ENCODE results near the gene SSBP3.

SSBP3 gene

DNA sequence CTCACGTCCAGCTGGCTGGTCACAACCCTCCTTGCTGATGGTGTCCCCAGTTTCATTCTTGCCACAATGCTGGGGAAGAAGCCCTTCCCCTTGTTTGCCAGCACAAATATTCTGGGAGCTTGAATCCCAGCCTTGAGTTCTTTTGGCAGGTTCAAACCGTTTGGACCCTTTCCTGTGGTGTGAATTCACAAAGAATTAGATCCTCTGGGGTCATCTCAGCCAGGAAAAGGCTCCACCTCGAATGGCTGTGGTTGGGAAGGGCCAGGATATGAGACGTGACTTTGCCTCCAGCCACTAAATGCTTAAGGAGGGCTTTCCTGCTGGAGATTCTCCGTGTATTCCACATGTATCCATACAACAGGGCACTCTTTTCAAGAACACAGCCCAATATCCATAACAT, 139.3 kb downstream of the SSBP3 start:
- no peak for DNase-seq (ENCODE audit: low read depth in 2 of 2)

DNA sequence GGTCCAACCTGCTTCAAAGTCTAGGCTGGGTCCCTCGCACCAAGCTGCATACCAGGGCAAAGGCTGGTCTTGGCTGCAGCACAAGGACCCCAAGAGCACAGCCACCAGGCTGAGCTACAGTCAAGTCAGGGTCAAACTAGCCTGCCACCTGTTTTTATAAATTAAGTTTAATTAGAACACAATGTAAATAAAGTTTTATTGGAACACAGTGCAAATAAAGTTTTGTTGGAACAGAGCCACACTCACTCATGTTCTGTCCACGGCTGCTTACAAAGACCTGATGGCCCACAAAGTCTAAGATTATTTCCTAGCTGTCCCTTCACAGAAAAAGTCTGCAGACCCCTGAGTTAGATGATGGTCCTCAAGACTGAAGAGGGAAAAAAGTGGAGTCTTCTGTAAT, 140.0 kb downstream of the SSBP3 start:
- no peak for DNase-seq (ENCODE audit: low read depth in 2 of 2)

DNA sequence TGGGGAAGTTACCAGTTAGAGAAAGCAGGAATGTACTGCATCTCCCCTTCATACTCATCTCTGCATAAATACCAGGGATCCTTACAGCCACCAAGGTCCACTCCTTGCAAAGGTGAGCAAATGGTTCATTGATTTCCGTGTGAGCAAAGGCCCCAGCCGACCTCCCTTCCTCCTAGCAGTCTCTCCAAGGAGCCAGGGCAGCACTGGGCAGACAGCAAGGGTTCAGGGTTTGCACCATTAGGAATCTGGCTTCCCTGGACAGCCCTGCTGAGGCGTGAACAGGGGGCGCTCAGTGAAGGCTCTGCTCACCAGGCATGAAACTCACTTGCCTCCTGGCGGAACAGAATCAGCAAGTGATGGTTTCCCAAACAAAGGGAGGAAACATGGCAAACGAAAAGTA, 140.5 kb downstream of the SSBP3 start:
- no peak for DNase-seq (ENCODE audit: low read depth in 2 of 2)

DNA sequence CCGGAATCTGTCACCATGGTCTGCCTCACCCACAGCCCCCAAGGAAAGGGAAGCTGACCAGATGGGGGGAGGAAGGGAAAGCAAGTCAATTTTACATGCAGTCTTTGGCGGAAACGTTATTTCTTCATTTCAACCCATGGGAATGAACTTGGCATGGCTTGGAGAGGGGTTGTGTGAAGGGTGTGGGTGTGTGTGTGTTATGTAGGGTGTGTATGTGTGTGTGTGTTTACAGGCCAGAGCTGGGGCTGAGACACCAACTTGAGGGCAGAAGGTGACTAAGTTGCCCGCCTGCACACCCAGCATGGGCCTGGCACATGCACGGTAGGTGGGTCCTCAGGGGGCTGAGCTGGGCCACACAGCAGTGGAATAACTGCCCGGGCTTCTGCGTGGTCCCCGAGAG, 141.1 kb downstream of the SSBP3 start:
- DNase-seq (ENCODE audit: low read depth in 2 of 2) = no peak

DNA sequence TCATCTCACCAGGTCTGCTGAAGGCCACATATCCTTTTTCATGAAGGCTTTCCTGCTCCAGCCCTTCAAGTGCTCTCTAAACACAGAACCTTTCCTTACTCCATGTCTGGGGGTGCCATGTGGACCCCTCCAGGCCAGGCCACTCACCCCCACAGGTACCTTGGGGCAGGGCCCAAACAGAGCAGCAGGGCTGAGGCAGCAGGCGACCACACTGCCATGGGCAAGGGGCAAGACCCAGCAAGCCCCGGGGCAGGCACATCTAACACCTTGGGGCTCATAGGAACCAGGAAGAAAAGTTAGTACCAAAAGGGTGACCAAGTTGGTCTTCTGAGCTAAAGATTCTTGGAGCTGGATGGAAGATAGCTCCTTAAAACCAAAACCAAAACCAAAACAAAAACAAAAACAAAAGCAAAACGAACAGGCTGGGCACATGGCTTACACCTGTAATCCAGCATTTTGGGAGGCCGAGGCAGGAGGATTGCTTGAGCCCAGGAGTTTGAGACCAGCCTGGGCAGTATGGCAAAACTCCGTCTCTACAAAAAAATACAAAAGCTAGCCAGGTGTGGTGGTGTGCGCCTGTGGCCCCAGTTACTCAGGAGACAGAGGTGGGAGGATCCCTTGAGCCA, 142.5 kb downstream of the SSBP3 start:
- DNase-seq (ENCODE audit: low read depth in 2 of 2) = no peak

DNA sequence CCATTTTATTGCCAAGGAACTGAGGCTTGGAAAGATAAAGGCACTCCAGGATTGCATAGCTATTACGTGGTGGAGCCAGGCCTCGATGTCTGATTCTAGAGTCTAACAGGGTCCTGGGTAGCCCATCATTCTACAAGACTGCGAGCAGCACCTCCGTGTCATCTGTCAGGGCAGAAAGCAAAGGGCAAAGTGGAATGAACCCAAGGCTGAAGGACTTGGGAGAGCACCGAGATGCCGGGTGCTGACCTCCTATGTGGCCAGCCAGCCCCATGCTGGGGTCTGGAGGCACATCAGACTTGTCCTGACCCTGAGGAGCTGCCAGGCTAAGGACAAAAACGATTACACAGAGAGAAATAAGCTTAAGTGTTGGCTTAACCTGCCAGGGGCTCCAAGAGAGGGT, 143.9 kb downstream of the SSBP3 start:
- DNase-seq (ENCODE audit: low read depth in 2 of 2) = no peak

DNA sequence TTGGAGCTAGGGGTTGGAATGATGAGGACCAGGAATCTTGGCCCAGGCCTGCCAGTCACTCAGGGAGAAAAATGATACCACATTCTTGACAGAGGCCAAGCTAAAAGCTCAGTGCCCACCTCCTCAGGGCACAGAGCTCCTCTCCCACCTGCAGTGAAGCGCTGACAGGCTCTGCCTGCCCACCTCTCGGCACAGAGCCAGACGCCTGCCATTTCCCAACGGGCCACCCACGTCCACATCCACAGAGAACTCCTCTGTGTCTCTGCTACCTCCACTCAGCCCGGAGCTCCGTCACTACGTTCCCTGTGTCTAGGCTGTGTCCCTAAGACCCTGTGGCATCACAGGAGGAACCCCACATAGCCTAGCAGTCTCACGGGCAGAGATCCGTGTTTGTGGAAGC, 145.4 kb downstream of the SSBP3 start:
- no peak for DNase-seq (ENCODE audit: low read depth in 2 of 2)

DNA sequence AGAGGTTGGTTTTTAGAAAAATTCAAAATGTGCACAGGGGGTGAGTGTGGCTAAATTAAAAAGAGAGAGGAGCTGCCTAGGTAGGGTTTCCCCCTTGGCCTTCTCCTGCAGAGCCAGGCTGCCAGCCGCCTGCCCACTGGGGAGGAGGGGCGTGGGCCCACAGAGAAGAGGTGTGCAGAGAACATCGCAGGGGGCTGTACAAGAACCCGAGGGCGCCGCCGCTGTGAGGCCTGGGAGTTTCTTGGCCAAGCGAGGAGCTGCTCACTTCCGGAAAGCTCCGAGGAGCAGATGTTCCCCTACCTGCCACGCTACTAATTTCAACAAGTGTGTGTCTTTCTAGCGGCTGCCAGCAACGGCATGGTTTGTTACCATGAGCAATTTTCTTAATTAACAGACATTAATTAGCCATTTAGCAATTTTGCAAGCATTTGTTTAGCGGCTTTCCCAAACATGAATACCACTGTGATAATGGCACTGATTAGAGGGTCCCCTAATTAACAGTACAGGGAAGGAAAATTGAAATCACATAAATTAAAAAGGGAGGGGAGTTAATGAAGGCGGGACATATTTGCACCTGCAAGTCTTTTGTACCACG, 146.6 kb downstream of the SSBP3 start:
- DNase-seq (ENCODE audit: low read depth in 2 of 2) = no peak

DNA sequence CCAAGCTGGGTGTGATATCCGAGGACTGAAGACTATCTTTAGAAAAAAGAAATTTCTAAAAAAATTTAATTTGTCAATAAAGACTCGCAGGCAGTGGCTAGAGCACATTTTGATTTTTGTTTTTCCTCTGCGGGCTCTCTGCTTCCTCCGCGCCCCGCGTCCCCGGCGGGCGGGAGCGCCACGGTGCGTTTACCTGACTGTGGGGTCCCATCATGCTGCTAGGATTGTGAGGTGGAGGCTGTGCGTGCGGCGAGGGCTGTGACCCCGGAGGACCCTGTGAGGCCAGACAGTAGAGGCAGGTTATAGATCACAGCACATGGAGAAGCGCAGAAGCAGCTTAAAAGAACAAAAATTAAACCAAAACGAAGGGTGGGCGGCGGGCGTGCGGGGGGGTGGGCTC, 148.3 kb downstream of the SSBP3 start:
- DNase-seq (ENCODE audit: low read depth in 2 of 2) = no peak

DNA sequence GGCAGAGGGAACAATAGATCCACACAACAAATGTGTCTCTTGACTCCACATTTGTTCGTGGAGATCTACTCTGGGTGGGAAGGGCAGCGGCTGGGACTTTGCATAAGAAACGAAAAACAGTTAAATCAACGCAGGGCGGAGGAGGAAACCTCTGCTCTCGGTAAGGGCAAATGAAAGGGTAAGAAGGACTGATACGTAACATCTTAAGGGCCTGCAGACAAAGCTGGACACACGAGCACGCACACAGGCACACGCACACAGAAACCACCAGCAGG, 148.9 kb downstream of the SSBP3 start:
- no peak for DNase-seq (ENCODE audit: low read depth in 2 of 2)

DNA sequence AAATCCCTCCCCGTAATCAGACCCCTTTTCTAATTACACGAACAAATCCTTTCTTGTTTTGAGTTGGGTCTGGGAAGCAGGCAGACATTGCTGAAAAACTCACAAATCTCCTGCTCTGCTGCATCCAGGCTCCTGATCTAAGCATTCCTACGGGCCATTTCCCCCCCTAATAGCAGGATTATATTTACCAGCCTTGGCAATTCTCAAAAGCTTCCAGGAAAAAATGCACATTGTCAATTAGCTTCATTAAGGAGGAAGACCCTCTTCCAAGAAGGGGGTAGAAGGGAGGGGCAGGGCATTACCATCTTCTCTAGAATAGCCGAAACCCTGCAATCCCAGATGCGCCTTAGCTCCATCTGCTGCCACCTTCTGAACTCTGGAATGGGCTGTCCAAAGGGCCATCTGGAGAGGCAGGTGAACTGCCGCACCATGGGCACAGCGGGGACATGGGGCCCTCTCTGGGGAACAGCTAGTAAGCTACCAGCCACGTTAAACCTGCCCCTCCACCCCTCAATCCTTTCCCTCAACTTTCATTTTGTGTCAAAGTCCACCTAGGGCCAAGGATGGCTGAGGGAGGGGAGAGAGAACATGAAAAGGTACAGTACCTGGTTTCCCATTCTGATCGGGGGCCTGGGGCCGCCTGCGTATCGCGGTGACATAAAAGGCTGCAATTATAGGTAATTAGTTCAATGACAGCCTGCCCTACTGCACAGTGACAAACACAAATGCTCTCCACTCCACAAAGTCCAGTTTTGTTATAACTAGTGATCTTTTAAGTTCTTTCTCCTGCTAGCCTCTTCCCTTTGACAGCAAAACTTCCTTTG, 149.5 kb downstream of the SSBP3 start:
- no peak for DNase-seq (ENCODE audit: low read depth in 2 of 2)

DNA sequence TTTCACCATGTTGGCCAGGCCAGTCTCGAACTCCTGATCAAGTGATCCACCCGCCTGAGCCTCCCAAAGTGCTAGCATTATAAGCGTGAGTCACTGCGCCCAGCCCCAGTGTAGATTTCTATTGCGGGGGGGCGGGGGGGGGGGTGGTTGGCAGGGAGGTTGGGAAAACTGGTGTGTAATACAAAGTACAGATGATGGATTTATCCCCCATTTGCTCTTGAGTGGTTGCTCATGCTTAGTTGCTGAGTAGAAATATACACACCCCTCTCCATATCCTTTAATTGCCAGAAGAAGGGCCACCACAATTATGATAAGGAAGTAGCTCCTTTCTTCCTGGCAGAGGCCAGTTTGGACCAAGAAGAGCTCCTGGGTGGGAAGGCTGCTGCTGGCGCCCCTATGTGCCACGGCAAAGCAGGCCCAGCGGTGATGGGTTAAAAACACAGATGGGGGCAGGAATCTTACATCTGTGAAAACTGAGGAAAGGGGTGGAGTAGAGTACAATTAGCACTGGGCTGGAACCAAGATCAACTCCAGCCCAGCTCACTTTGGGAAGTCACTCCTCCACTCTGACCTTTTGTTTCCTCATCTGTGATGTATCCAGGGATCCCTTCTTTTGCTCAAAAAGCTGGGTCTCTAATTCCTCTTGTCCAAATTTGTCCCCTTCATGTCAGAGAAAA, 151.0 kb downstream of the SSBP3 start:
- no peak for DNase-seq (ENCODE audit: low read depth in 2 of 2)

DNA sequence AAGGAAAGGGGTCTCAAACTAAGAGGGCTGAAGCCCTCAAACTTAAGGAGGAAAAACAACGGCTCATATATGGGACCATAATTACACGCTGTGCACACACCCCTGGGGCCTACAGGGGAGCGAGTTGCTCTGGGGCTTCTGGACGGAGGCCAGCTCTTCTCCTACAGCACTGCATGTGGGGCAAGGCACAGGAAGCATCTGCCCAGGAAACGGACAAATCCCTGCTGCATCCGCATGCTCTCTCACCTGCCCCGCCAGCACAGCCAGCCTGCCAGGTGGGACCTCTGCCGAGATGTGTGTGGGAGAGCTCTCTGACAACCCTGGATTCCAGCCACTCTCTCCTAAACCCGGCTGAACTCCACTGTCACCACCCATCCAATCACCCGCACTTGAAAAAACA, 152.1 kb downstream of the SSBP3 start:
- DNase-seq (ENCODE audit: low read depth in 2 of 2) = no peak

DNA sequence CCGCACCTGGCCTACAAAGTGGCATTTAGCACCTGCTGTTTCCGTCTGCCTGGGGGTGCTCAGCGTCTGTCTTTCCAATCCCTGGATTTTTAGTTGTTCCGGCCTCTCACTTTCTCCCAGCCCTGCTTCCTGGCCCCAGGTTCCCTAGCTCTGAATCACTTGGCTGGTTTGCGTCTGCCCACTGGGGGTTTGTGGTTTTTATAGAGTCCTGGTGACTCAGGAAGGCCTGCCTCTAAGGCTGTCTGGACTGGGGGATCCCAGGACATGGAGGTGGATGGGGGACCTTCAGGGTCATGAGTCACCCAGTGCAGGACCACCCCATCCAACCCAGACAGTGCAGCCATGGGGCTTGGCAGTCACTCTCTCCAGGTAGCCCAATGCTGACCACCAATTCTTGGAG, 152.7 kb downstream of the SSBP3 start:
- no peak for DNase-seq (ENCODE audit: low read depth in 2 of 2)

DNA sequence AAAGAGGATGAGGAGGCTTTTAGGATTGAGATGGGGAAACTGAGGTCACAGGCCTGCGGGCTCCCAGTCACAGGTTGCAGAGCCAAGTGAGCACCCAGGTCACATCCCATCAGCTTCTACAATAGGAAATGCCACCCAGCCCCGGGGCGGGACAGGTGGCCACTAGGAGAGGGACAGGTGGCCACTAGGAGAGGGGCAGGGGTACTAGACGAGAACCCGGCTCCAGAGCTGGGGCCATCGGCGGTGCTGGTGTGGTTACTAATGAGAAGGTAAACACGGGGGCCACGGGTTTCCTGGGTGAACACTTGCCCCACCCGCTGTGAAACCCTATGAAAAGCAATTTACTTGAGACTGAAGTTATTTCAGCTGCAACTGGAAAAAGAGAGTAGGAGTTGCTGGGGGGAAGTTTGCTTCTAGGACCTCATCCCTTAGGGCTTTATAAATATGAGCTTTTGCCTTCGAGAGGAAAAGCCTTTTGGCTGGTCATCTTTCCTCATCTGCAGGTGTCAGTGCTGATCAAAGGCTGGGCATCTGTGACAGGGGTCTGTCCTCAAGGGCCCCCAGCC, 153.7 kb downstream of the SSBP3 start:
- no peak for DNase-seq (ENCODE audit: low read depth in 2 of 2)

DNA sequence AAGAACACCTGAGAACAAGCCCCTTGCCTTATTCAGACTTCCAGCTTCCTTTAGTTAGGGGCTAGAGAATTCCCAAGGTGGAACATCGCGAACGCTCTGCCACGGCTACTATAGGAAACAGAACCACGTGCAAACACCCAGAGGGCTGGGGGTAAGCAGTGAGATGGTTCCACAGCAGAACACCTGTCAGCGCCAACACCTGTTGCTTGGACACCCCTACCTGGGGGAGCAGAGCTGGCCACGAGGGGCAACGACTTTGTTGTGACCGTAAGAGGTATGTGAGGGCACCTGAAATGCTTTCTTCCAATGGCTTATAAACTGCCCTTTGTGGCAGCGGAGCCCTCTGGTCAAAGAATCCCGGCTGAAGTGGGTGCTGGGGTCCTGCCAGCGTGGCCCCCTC, 155.5 kb downstream of the SSBP3 start:
- DNase-seq (ENCODE audit: low read depth in 2 of 2) = no peak

DNA sequence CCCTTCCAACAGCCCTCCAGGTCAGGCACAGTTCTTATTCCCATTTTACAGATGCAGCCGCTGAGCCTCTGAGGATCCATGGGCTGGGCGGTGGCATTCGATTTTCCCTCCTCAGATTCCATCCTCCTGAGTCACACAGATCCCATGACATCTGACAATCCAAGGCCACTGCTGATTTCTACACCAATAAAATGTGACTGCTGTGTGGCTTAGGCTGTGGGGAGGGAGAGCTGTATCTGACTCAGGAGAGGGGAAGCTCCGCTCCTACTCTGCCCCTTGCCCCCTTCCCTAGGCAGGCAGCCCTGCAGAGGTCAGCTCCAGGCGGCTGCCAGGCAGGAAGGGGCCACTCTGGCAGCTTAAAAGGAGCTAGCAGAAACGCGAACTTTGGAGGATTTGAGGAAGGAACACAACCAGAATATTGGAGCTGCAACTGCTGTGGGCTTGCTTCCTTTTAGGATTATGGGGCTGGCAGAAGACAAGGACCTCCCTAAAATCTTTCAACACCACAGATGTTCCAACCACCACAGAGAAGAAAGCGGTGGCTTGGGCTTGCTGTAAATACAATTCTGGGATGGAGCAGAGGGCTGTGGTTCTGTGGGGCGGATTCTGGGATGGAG, 156.3 kb downstream of the SSBP3 start:
- no peak for DNase-seq (ENCODE audit: low read depth in 2 of 2)

DNA sequence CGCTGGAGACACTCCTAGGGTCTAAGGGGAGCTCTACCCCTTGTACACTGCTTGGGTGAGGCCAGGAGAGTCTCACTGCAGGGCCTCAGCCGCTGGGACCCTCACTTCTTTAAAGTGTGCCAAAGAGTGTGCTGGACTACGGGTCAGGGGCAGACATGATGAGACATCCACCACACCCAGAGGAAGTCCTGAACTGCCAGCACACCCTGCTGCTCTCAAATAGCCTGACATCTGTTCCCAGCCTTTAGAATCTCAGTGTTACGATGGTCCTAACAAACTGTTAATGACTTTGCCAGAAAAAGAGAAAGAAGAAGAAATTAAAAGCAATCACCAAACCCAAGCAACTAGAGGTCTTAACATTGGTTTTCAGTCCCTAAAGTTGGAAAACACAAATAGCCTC, 157.2 kb downstream of the SSBP3 start:
- DNase-seq (ENCODE audit: low read depth in 2 of 2) = no peak

DNA sequence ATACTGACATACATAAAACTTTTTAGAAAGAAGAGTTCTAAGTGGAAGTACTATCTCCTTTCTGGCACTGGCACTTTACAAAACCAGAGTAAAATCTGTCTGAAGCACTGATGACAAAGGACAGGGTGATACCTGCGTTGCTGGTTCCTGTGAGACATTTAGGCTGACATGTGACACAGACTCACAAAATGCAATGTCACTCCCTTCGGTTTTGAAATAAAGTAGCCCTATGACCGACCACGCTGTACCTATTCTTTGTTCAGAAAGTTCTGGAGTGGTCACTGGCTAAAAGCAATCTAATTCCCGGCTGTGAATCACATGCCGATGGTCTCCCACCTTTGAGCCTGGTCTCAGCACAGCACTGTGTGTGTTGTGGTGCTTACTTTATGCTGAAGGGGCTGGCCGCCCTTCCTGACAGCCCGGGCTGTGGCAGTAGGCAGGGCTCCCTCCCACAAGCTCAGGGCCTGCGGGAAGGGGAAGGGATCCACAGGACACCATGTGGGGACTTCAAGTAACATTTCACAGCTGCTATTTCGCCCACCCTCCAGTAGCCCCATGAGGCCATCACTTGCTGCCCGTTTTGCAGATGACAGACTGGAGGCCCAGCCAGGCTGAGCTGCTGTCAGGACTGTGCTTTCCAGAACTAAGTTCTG, 158.2 kb downstream of the SSBP3 start:
- no peak for DNase-seq (ENCODE audit: low read depth in 2 of 2)

DNA sequence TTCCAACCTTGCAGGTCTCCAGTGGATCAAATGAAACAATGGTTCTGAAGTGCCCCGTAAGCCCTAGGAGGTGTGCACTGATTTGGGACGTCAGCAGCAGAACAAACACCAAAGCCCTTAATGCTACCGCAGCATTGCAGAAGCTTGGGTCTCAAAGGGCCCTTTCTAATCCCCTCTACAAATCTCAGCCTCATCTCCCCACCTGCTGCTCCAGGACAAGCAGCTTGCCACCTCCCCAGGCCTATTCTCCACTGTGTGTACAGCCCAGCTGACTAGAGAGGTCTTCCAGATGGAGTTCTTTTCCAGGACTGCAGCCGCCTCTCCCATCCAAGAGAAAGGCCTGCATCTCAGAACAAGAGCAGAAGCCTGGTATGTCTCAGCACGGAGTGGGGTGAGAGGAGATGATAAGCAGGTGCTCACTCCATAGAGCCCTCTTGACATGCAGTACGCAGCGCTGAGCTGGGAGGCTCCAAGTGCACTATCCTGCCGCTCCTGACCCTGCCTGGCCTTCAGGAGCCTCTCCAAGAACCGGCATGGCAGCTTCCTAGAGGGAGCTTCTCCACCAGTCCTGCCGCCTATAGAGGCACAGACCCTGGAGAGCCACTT, 160.0 kb downstream of the SSBP3 start:
- DNase-seq (ENCODE audit: low read depth in 2 of 2) = no peak

DNA sequence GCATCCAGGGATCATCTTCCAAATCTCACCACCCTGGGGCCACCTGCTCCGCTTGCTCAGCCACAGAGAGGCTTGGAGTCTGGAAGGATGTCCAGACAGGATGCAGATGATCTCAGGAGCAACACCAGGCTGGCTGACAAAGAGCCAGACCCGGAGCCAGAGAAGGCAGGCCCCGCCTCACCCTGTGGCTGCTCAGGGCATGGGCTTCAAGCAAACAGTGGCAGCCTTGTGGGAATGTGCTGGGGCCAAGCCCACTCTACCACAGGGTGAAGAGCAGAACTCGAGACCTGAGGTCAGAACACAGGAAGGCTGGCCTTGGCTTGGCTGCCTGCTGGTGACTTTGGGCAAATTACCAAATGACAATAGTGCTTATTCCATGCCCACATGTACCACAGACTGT, 160.7 kb downstream of the SSBP3 start:
- DNase-seq (ENCODE audit: low read depth in 2 of 2) = no peak
